GM04504 (cell line): ENCODE results near the gene LRRC45.
A peak's percentile ranks its signal among the peaks of the same experiment; 100 is the strongest.

Experiments used
- DNase-seq: peaks from one replicate; pipeline ENCODE4 v3.0.0-alpha.2; 2012; ENCODE audit warnings: low read depth

The LRRC45 gene

GRCh38 chr17:82063424-82064415 lies 40.6 kb downstream of the LRRC45 start:
- no peak for DNase-seq

- DNase-seq, result no peak
Measured at GRCh38 chr17:82064433-82065192, 41.5 kb downstream of the LRRC45 start.

GRCh38 chr17:82065193-82065637 lies 42.1 kb downstream of the LRRC45 start:
- no peak for DNase-seq

- peak; percentile 29 for DNase-seq
Measured at GRCh38 chr17:82065638-82066303, 42.7 kb downstream of the LRRC45 start, which contains the start of gene DUS1L. Gene DUS1L (minus strand): TSS chr17:82065804. CDS start chr17:82065059, 745 bp downstream.

- DNase-seq, result no peak
Measured at GRCh38 chr17:82070611-82071010, 47.5 kb downstream of the LRRC45 start.

GRCh38 chr17:82072827-82073226 lies 49.7 kb downstream of the LRRC45 start:
- DNase-seq, result no peak

- no peak for DNase-seq
Measured at GRCh38 chr17:82073446-82073845, 50.3 kb downstream of the LRRC45 start.

DNA sequence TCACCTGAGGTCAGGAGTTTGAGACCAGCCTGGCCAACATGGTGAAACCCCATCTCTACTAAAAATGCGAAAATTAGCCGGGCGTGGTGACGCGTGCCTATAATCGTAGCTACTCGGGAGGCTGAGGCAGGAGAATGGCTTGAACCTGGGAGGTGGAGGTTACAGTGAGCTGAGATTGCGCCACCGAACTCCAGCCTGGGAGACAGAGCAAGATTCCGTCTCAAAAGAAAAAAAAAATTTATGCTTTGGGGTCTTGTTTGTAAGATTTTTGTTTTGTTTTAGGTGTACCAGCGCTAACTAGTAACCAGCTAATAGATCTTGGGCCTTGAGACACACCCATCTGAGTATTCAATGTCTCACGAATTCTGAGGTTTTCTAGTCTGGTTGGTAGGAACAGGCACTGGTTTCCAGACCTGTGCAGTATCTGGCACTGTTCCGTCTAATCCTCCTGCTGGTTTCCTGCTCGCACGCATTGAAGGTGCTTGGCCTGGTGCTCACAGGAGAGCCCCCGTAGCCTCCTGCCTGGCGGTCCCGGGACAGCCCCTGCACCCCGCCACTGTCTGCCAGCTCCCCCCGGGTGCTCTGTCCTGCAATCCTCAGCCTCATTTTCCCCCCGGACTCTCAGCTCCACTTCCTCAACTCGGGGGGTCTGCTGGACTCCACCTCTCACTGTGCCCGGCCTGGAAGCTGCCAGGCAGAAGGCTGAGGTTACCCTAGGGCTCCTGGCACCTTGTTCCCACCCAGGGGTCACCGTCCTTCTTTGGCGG lies 53.1 kb downstream of the LRRC45 start:
- no peak for DNase-seq

- no peak for DNase-seq
Measured at GRCh38 chr17:82076785-82077591, 53.9 kb downstream of the LRRC45 start.

- DNase-seq, result no peak
Measured at GRCh38 chr17:82077617-82078358, 54.7 kb downstream of the LRRC45 start.

DNA sequence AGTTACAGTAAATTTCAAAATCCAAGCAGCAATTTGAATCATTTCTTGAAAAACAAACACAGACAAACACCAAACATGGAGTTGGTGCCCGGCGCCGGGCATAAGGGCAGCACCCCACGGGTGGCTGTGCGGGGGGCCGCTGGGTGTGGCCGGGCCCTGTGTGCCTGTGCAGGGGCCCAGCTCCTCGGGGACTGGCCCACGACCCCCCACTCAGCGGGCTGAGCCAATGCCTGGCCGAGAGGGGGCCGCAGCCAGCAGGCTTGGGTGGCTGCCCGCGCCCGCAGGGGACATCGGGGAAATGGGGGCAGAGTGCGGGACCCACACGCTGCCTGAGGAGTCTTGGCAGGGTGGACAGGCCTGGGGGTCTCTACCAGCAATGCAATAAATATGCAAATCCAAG lies 55.3 kb downstream of the LRRC45 start:
- DNase-seq, result no peak

- no peak for DNase-seq
Measured at GRCh38 chr17:82079001-82079677, 56.0 kb downstream of the LRRC45 start.

DNA sequence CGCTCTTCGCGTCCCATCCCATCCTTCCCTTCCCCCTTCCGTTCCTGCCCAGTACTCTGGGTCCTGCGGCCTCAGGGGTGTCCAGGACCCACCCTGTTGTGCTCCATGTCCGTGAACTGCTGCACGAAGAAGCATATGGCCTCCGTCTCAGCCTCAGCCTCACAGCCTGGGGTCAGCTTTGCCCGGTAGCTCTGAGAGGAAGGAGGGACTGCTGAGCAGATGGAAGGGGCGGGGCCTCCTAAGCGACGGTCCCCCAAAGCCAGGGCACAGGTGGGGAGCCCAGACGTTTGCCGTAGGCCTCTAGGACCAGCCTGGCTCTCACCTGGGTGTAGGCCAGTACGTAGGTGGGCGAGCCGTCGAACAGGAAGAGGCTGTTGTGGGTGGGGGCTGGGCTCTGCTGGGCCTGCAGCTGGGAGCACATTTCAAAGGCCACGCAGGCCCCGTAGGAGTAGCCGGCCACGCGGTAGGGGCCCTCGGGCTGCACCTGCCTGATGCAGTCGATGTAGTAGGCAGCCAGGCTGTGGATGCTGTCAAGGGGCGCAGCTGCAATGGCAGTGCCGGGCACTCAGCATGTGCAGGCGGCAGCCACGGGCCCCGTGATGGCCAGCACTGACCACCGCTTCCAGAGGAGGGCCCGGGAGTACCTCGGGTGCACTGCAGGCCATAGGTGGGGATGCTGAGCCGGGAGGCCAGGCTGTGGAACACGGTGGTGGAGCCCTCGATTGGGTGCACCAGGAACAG lies 57.1 kb downstream of the LRRC45 start:
- no peak for DNase-seq
